T follicular helper cell (primary cell): ENCODE results near the gene CHD1.

Experiments used
- DNase-seq: peaks from one replicate; pipeline ENCODE4 v3.0.0-alpha.2; 2020; ENCODE audit warnings: low read depth

CHD1 gene

GRCh38 chr5:98936948-98937715, 8.3 kb upstream of the CHD1 start:
- no peak for DNase-seq

- DNase-seq: no peak
Measured at GRCh38 chr5:98935206-98935605, 6.4 kb upstream of the CHD1 start.

- DNase-seq: no peak
Measured at GRCh38 chr5:98934546-98934945, 5.7 kb upstream of the CHD1 start.

- DNase-seq: no peak
Measured at GRCh38 chr5:98933445-98934072, 4.8 kb upstream of the CHD1 start.

GRCh38 chr5:98930972-98931762, 2.4 kb upstream of the CHD1 start:
- no peak for DNase-seq

- DNase-seq: no peak
Measured at GRCh38 chr5:98929710-98930298, 997 bp upstream of the CHD1 start.

- DNase-seq: peak; percentile 24
Measured at GRCh38 chr5:98927989-98928872, 576 bp downstream of the CHD1 start.

GRCh38 chr5:98927242-98927988, 1.4 kb downstream of the CHD1 start:
- DNase-seq: peak; percentile 60

- no peak for DNase-seq
Measured at GRCh38 chr5:98923966-98924365, 4.8 kb downstream of the CHD1 start.

GRCh38 chr5:98921947-98922505, 6.8 kb downstream of the CHD1 start:
- no peak for DNase-seq

- DNase-seq: no peak
Measured at GRCh38 chr5:98917433-98917832, 11.4 kb downstream of the CHD1 start.

GRCh38 chr5:98916540-98916939, 12.3 kb downstream of the CHD1 start:
- DNase-seq: no peak

GRCh38 chr5:98913911-98914310, 14.9 kb downstream of the CHD1 start:
- no peak for DNase-seq

- no peak for DNase-seq
Measured at GRCh38 chr5:98911280-98912040, 17.3 kb downstream of the CHD1 start.

GRCh38 chr5:98909363-98909762, 19.4 kb downstream of the CHD1 start:
- no peak for DNase-seq

GRCh38 chr5:98907951-98908350, 20.9 kb downstream of the CHD1 start:
- DNase-seq: no peak

GRCh38 chr5:98906756-98907355, 22.0 kb downstream of the CHD1 start:
- DNase-seq: no peak

- DNase-seq: no peak
Measured at GRCh38 chr5:98905857-98906688, 22.7 kb downstream of the CHD1 start.
